ENCODE data around the gene USH2A.
A peak's percentile ranks its signal among the peaks of the same experiment; 100 is the strongest.

DNA sequence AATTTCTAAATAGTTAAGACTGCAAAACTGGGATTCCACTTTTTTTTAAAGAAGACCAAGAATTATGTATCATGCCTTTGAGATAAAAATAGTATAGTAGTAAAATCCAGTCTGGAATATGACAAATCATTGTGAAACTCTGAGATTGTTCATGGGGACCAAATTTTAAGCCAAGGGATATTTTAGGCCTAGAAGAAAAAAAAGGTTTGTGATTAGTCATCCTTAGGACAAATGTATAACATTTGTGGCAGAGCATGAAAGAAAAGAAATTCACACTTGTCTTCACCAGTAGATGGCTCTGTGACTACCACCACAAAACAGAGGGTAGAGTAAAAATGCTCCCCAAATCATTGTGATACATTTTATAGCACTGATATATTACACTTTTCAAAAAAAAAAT lies 630.1 kb downstream of the USH2A start:
- no peak for TF ChIP-seq TAF1 (IDR thresholded peaks at IDR 0.05; ENCODE audit: low read depth)
- no peak for TF ChIP-seq CREB1 (IDR thresholded peaks at IDR 0.05; ENCODE audit: low read depth)
- no peak for TF ChIP-seq CEBPB (IDR thresholded peaks at IDR 0.05)
- TF ChIP-seq, protein P1, sequence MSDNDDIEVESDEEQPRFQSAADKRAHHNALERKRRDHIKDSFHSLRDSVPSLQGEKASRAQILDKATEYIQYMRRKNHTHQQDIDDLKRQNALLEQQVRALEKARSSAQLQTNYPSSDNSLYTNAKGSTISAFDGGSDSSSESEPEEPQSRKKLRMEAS (IDR thresholded peaks at IDR 0.05) = no peak
- TF ChIP-seq, protein P2, sequence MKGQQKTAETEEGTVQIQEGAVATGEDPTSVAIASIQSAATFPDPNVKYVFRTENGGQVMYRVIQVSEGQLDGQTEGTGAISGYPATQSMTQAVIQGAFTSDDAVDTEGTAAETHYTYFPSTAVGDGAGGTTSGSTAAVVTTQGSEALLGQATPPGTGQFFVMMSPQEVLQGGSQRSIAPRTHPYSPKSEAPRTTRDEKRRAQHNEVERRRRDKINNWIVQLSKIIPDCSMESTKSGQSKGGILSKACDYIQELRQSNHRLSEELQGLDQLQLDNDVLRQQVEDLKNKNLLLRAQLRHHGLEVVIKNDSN (IDR thresholded peaks at IDR 0.05) = no peak
- TF ChIP-seq EP300 (IDR thresholded peaks at IDR 0.05; ENCODE audit: borderline replicate concordance) = no peak
- TF ChIP-seq FOXM1 (IDR thresholded peaks at IDR 0.05; ENCODE audit: borderline replicate concordance, low read depth) = no peak
- peak; percentile 22; the same call in 1 of the 2 replicates for TF ChIP-seq RAD21 (IDR thresholded peaks at IDR 0.05; ENCODE audit: low read depth)
- no peak for TF ChIP-seq ZBTB7A (IDR thresholded peaks at IDR 0.05; ENCODE audit: low read depth)
- TF ChIP-seq YY1 (IDR thresholded peaks at IDR 0.05; ENCODE audit: low read depth) = no peak
- no peak for TF ChIP-seq NFIC (IDR thresholded peaks at IDR 0.05)
